Endometrial microvascular endothelial cells (primary cell): ENCODE data around the gene VBP1. TPM values are rescaled to one million over a fixed set of nuclear protein-coding genes. Genes with fewer than 3 reads are reported as not detected.
"Not testable (repeated sequence)": the region's sequence is repeated elsewhere in the genome, so short reads cannot be mapped to it uniquely, and the experiment has no call there.

Source experiments
- in situ Hi-C: cut with HindIII; loops from 2 replicates; pipeline ENCODE4 v1.10.0; 2017; ENCODE audit warnings: low sequenced_read_pairs, low pct_unique_long_range_greater_than_20kb; ENCODE audit errors: inconsistent ontology term
- total RNA-seq: library from RNA; depleted of rRNA; stranded (reverse); fragments of >200 nt; gene quantifications from one replicate; pipeline ENCODE4 v1.2.3, GENCODE V29; 2015; ENCODE audit errors: inconsistent ontology term

VBP1 gene
- total RNA-seq, 1 donor from 2014 or later = 70.3 TPM

GRCh38 chrX:155262970-155263754 lies 46.9 kb downstream of the VBP1 start:
- in situ Hi-C loops = no loop called here

DNA sequence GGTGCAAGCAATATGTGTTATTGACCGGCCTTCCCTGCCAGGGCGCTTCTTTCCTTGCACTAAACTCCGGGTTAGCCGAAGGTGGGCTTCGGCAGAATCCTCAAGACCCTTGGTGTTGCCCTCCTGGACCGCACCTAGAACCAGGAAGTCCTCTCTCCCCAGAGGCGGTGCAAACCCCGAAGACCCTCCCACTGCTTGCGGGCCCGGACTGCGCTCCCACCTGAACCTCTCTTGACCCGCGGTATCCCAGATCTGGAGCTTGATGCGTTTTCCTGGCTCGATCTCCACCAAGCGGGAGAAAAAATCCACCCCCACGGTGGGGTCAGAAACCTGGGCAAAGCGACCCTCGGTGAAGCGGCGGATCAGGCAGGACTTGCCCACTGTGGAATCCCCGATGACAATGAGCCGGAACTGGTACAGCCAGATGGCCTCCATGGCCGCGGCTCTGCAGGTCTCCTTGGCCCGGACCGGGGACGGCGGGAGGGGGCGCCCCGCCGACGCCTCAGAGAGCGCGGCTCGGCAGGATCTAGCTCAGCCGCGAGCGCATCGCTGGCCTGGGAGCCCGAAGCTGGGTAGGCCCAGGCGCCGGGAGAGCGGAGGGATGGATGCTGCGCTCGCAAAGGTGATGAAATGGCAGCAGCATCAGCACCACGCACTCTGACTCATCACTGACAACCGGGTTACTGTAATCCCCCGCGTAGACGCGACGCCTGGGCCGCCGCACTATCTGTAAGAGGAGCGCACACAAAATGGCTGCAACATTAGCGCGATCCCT lies 47.8 kb downstream of the VBP1 start, which contains the start of gene RAB39B:
Gene RAB39B (minus strand): TSS at position 638 of the 775 bp plus-strand sequence. CDS start 203 bp downstream, at position 435.
- in situ Hi-C loops = no loop called here

GRCh38 chrX:155266439-155266838 lies 50.2 kb downstream of the VBP1 start:
- in situ Hi-C loops = no loop called here

GRCh38 chrX:155267995-155268394 lies 51.7 kb downstream of the VBP1 start:
- in situ Hi-C loops = not testable (repeated sequence)

DNA sequence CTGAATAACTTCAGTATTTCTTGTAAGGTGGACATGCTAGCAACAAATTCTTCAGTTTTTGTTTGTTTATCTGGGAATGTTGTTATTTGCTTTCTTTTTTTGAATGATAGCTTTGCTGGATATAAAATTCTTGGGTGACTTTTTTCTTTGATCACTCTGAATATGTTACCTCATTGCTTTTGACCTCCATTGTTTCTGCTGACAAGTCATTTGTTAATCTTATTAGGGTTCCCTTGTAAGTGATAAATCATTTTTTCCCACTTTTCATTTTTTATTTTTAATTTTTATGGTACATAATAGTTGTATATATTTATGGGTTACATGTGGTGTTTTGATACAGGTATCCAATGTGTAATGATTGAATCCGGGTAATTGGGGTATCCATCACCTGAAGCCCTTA lies 54.7 kb downstream of the VBP1 start:
- in situ Hi-C loops = no loop called here

DNA sequence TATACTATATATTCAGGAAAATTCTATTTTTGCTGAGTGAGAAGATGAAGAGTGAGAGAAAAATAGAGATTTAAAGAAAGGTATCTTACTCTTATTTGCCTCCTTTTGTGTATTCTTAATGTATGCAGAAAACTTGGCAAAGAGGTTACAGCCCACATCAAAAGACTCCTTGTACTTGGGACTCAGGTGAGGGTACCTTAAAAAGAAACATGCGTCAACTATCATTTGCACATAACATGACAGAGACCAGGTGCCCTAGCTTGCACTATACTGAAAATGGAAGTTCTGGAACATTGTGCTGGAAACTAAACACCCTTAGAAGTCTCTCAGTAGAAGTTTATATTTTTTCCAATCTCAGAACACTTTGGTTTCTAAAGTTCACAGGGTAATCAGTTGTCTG lies 63.6 kb downstream of the VBP1 start:
- in situ Hi-C loops = no loop called here

Other genes with a start within 250 kb of the VBP1 start
- 0.28 TPM for gene F8, start 193.7 kb upstream of the VBP1 start, total RNA-seq
- gene FUNDC2, start 189.6 kb upstream of the VBP1 start, total RNA-seq = 41.6 TPM
- 8.3 TPM for gene CMC4, start 145.3 kb upstream of the VBP1 start, total RNA-seq
- gene MTCP1, start 145.3 kb upstream of the VBP1 start, total RNA-seq = 4.4 TPM
- 11.1 TPM for gene BRCC3, start 145.0 kb upstream of the VBP1 start, total RNA-seq
- gene RAB39B, start 48.0 kb downstream of the VBP1 start, total RNA-seq = not detected
- 2.8 TPM for gene CLIC2, start 118.2 kb downstream of the VBP1 start, total RNA-seq
- gene F8A2, start 165.6 kb downstream of the VBP1 start, total RNA-seq = not detected
- gene F8A3, start 242.2 kb downstream of the VBP1 start, total RNA-seq = 1.6 TPM